Kidney (tissue), 14 donors: ENCODE measurements around the gene SMC5. TPM values are rescaled to one million over a fixed set of nuclear protein-coding genes. Genes with fewer than 3 reads are reported as not detected.

Experiments
- DNase-seq, 5 donors: peaks; one replicate each; pipeline ENCODE4 v3.0.0-alpha.2; 2013 to 2020
- FAIRE-seq: peaks from 2 replicates; lab custom pipeline; 2012; peaks lifted over from hg19 to GRCh38; lab: Jason Lieb, UNC
- H3K27ac ChIP-seq, 2 donors: one replicate each; pipeline ENCODE4 v1.7.0; 2013; ENCODE audit warnings: low read depth in 2 of 2, low read length in 2 of 2, inconsistent platforms in 1 of 2
- H3K27me3 ChIP-seq: one replicate; pipeline ENCODE4 v1.7.1; 2013; ENCODE audit warnings: low read length, inconsistent platforms; ENCODE audit not compliant: control insufficient read depth, insufficient read depth
- H3K36me3 ChIP-seq, 3 donors: one replicate each; pipeline versions ENCODE4 v1.7.0 to v1.7.1; 2013; ENCODE audit warnings: low read length in 3 of 3, control low read depth in 1 of 3, inconsistent platforms in 1 of 3; ENCODE audit not compliant: insufficient read depth in 3 of 3, control insufficient read depth in 2 of 3
- H3K4me1 ChIP-seq, 3 donors: one replicate each; pipeline versions ENCODE4 v1.7.0 to v1.7.1; 2013; ENCODE audit warnings: low read length in 3 of 3, inconsistent platforms in 1 of 3, low read depth in 1 of 3; ENCODE audit not compliant: control insufficient read depth in 2 of 3, insufficient read depth in 2 of 3
- H3K4me3 ChIP-seq, 3 donors: one replicate each; pipeline versions ENCODE4 v1.7.0 to v1.8.1; 2013; ENCODE audit warnings: low read length in 3 of 3, control low read depth in 1 of 3, inconsistent platforms in 1 of 3
- H3K9ac ChIP-seq, 3 donors: one replicate each; pipeline versions ENCODE4 v1.7.0 to v1.7.1; 2013; ENCODE audit warnings: low read length in 3 of 3, control low read depth in 1 of 3, inconsistent platforms in 1 of 3
- H3K9me3 ChIP-seq, 3 donors: one replicate each; pipeline versions ENCODE4 v1.7.0 to v1.7.1; 2013; ENCODE audit warnings: low read length in 3 of 3, control low read depth in 1 of 3, inconsistent platforms in 1 of 3; ENCODE audit not compliant: control insufficient read depth in 2 of 3, insufficient read depth in 1 of 3
- CTCF ChIP-seq: IDR thresholded peaks from 3 replicates; pipeline ENCODE4 v1.5.1; 2012; ENCODE audit warnings: mild to moderate bottlenecking, moderate library complexity, borderline replicate concordance; ENCODE audit not compliant: insufficient read depth; ENCODE audit errors: extremely low read depth
- intact Hi-C: fragments of 100-400 bp; cut with DNase I; formaldehyde crosslinking; loops from one replicate; pipeline ENCODE4 v1.11.1; 2022
- polyA plus RNA-seq: library from polyadenylated mRNA; stranded (reverse); fragments of 350-450 nt; fragmentation: Illumina TruSeq; extraction: RNeasy Lipid Tissue Mini Kit (QIAGEN cat#74804); gene quantifications from one replicate; pipeline ENCODE4 v1.2.3, GENCODE V29; 2014; ENCODE audit warnings: low read depth, low replicate concordance; ENCODE audit not compliant: insufficient read depth
- total RNA-seq: library from RNA; stranded (reverse); fragmentation: NEBNext Ultra II Directional; extraction: Animal tissue kit (Norgen Biotek cat#: 25700); gene quantifications from one replicate; pipeline ENCODE4 v1.2.1, GENCODE V29; 2021
- donor health status: control.
- donor health status: control.
- donor health status: control.
- donor health status: control.
- donor health status: control.
- donor health status: DM: yes; HTN: yes; CAD: no.
- donor health status: Normal renal cell carcinoma (clear cell type).

The SMC5 gene
- total and polyA plus RNA-seq, 2 donors from 2014 or later = 5.5 to 29.6 TPM

- H3K27ac ChIP-seq = no peak overlapping the region
- H3K36me3 ChIP-seq = peaks cover 0 to 18% (median 0%) of the 10 kb centered on the region in 3 donors
- FAIRE-seq (no peak), DNase-seq (no peak)
- TF ChIP-seq CTCF = no peak
- no peaks in the 10 kb centered on the region for H3K27me3 ChIP-seq
- H3K9ac ChIP-seq = no peak overlapping the region
- no peaks in the 10 kb centered on the region for H3K9me3 ChIP-seq
- intact Hi-C loops = no loop called here
- no peak overlapping the region for H3K4me3 ChIP-seq
- H3K4me1 ChIP-seq = peaks cover 0 to 4% (median 4%) of the 10 kb centered on the region in 3 donors
Observed at GRCh38 chr9:70262948-70263347, 4.2 kb downstream of the SMC5 start.

- peaks cover 0 to 4% (median 4%) of the 10 kb centered on the region in 3 donors for H3K4me1 ChIP-seq
- peaks cover 0 to 18% (median 0%) of the 10 kb centered on the region in 3 donors for H3K36me3 ChIP-seq
- no peak overlapping the region for H3K4me3 ChIP-seq
- intact Hi-C loops = no loop called here
- no peak for FAIRE-seq
- no peak overlapping the region for H3K9ac ChIP-seq
- H3K9me3 ChIP-seq = no peaks in the 10 kb centered on the region
- no peak for TF ChIP-seq CTCF
- no peak for DNase-seq
- H3K27ac ChIP-seq = no peak overlapping the region
- no peaks in the 10 kb centered on the region for H3K27me3 ChIP-seq
Observed at GRCh38 chr9:70263421-70263820, 4.6 kb downstream of the SMC5 start.

GRCh38 chr9:70278305-70278704, 19.5 kb downstream of the SMC5 start:
- no peak for TF ChIP-seq CTCF
- no peaks in the 10 kb centered on the region for H3K9me3 ChIP-seq
- no peaks in the 10 kb centered on the region for H3K27me3 ChIP-seq
- H3K4me3 ChIP-seq = no peak overlapping the region
- FAIRE-seq (no peak), DNase-seq (no peak)
- H3K9ac ChIP-seq = no peak overlapping the region
- H3K27ac ChIP-seq = no peak overlapping the region
- H3K36me3 ChIP-seq = peaks cover 0 to 3% (median 2%) of the 10 kb centered on the region in 3 donors
- no peaks in the 10 kb centered on the region for H3K4me1 ChIP-seq
- intact Hi-C loops = no loop called here

GRCh38 chr9:70283848-70284247, 25.1 kb downstream of the SMC5 start:
- Histone ChIP-seq H3K4me1 (peaks cover 4 to 5% (median 5%) of the 10 kb centered on the region in 3 donors), H3K9me3 (no peaks in the 10 kb centered on the region), H3K9ac (no peak overlapping the region), H3K27me3 (no peaks in the 10 kb centered on the region), H3K36me3 (peaks cover 2 to 5% (median 2%) of the 10 kb centered on the region in 3 donors), H3K27ac (no peak overlapping the region), H3K4me3 (no peak overlapping the region)
- DNase-seq (no peak), FAIRE-seq (no peak)
- intact Hi-C loops = no loop called here
- TF ChIP-seq CTCF = no peak
